ENCODE results near the gene SNAI1.
A peak's percentile ranks its signal among the peaks of the same experiment; 100 is the strongest.
"Not testable (repeated sequence)": the region's sequence is repeated elsewhere in the genome, so short reads cannot be mapped to it uniquely, and the experiment has no call there.

The SNAI1 gene

DNA sequence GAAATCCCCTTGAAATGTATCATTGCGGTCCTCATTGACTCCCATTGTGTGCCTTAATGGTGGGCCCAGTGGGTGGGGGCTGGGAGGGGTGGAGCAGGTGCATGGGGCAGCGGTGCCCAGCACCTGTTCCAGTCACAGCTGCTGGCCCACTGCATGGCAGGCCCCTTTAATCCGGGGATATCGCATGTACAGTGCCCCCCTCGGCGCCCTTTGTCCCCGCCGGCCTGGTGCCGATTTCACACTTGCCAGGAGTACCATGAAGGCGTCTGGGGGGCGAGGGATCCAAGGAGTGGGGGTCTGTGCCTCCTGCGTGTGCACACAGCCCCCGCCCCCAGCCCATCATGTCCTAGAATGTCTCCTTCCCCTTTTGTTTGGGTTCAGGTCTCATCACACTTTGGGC is 2.8 kb downstream of the SNAI1 start:
- H3K4me3 Mint-ChIP-seq, result no peak overlapping the region
- H3K4me1 Mint-ChIP-seq (ENCODE audit: low read depth), result peaks cover 48% of the 10 kb centered on the region
- H3K9me3 Mint-ChIP-seq, result no peaks in the 10 kb centered on the region
- no peaks in the 10 kb centered on the region for H3K36me3 Mint-ChIP-seq (ENCODE audit: low read depth)
- intact Hi-C loops (cut with micrococcal nuclease), result no loop called here
- H3K27me3 Mint-ChIP-seq, result peaks cover 31% of the 10 kb centered on the region
- H3K27ac Mint-ChIP-seq, result no peak overlapping the region

DNA sequence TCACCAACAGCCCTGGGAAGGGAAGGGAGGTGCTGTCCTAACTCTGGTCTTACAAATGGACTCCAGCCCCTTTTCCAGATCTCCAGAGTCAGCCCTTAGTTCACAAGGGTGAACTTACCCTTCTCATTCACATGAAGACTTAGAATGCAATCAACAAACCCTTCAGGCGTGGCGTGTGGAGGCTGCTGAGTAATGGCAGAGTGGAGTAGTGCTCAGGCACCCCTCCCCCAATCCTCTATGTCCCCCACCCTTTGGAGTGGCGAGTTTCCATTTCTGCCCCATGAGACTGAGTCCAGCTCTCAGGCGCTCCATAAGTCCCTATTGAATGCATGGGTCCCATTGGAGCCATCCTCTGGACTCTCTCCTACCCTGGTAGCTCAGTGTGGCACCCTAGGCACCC is 3.3 kb downstream of the SNAI1 start:
- peaks cover 27% of the 10 kb centered on the region for H3K27me3 Mint-ChIP-seq
- no peaks in the 10 kb centered on the region for H3K9me3 Mint-ChIP-seq
- H3K27ac Mint-ChIP-seq, result no peak overlapping the region
- no peaks in the 10 kb centered on the region for H3K36me3 Mint-ChIP-seq (ENCODE audit: low read depth)
- H3K4me1 Mint-ChIP-seq (ENCODE audit: low read depth), result peaks cover 48% of the 10 kb centered on the region
- intact Hi-C loops (cut with micrococcal nuclease), result no loop called here
- H3K4me3 Mint-ChIP-seq, result no peak overlapping the region

DNA sequence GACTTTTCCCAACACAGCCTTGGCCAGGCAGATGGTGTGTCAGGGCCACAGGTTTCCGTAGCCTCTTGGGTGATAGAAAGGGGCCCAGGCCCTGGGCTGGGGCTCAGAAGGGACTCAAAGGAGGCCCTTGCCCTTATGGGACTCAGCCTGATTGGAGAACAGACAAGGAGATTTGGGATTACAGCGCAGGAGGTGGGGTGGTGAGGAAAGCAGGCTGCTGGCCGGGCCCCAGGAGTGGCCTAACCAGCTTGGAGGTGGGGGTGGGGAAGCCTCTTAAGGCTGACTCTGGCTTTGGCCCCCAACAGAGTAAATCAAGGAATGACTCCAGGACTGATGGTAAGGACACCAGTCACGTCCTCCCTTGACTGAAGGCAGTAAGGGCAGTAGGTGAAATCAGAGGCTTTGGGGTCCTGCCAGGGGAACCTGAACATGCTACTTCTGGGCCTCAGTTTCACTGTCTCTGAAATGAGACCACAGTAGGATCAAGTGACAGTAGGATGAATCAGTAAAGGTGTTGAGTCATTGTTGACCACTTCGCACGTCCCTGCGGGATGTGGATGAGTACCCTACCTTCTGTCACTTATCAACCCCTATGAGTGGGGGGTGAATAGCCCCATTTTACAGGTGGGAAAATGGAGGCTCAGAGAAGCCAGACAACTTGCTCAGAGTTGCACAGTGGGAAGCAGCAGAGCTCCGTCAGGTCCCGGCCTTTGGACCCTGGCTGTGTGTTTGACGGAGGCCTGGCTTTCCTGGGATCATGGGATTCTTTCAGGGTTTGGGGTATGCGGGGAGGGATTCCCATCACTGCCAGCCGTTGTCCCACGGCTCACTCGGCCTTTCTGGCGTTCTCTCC is 4.5 kb downstream of the SNAI1 start:
- Mint-ChIP-seq H3K4me1 (ENCODE audit: low read depth) (peaks cover 43% of the 10 kb centered on the region), H3K27ac (peak overlapping the region; percentile 47), H3K27me3 (peaks cover 17% of the 10 kb centered on the region), H3K36me3 (ENCODE audit: low read depth) (no peaks in the 10 kb centered on the region), H3K9me3 (no peaks in the 10 kb centered on the region), H3K4me3 (no peak overlapping the region)
- intact Hi-C loops (cut with micrococcal nuclease), result no loop called here

DNA sequence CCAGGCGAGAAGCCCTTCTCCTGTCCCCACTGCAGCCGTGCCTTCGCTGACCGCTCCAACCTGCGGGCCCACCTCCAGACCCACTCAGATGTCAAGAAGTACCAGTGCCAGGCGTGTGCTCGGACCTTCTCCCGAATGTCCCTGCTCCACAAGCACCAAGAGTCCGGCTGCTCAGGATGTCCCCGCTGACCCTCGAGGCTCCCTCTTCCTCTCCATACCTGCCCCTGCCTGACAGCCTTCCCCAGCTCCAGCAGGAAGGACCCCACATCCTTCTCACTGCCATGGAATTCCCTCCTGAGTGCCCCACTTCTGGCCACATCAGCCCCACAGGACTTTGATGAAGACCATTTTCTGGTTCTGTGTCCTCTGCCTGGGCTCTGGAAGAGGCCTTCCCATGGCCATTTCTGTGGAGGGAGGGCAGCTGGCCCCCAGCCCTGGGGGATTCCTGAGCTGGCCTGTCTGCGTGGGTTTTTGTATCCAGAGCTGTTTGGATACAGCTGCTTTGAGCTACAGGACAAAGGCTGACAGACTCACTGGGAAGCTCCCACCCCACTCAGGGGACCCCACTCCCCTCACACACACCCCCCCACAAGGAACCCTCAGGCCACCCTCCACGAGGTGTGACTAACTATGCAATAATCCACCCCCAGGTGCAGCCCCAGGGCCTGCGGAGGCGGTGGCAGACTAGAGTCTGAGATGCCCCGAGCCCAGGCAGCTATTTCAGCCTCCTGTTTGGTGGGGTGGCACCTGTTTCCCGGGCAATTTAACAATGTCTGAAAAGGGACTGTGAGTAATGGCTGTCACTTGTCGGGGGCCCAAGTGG is 5.3 kb downstream of the SNAI1 start:
- intact Hi-C loops (cut with micrococcal nuclease), result no loop called here
- H3K9me3 Mint-ChIP-seq, result no peaks in the 10 kb centered on the region
- no peaks in the 10 kb centered on the region for H3K36me3 Mint-ChIP-seq (ENCODE audit: low read depth)
- no peak overlapping the region for H3K4me3 Mint-ChIP-seq
- H3K27me3 Mint-ChIP-seq, result peaks cover 13% of the 10 kb centered on the region
- no peak overlapping the region for H3K27ac Mint-ChIP-seq
- peaks cover 40% of the 10 kb centered on the region for H3K4me1 Mint-ChIP-seq (ENCODE audit: low read depth)

DNA sequence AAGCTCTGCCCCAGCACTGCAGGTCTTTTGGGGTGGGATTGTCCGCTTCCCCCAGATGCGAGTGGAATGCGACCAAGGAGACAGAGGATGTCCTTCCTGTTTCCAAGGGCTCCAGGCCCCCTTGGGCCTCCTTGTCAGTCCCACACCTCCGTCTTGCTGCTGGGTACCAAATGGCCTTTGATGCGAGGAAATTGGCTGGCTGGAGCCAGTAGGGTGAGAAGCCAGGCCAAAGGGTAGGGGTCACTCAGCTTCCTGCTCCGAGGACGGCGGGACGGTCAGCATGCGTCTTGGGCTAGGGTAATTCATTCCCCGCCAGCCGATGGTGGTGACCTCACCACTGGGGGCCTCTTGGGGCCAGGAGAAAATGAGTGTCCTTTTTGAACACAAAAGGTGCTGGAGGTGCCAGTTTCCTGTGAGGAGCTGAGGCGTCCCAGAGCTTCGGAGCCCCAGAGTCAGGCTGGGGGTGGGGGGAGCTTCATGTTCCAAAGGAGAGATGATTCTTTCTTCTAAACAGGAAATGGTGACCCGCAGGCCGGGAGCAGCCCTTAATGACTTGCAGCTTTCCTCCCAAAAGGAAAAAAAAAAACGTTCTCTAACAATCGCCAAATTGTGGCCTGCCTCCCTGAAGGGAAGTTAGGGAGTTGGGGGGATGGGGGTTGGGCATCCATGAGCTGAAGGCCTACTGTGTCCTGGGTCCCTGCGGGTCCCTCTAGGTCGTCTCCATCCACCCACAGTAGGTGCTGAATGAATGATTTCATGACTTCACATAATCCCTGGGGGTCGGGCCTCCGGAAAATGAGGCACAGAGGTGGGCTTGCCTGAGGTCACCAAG is 6.7 kb downstream of the SNAI1 start:
- Mint-ChIP-seq H3K4me3 (no peak overlapping the region), H3K9me3 (no peaks in the 10 kb centered on the region), H3K4me1 (ENCODE audit: low read depth) (peaks cover 41% of the 10 kb centered on the region), H3K27ac (peak overlapping the region; percentile 40), H3K27me3 (peaks cover 7% of the 10 kb centered on the region), H3K36me3 (ENCODE audit: low read depth) (no peaks in the 10 kb centered on the region)
- intact Hi-C loops (cut with micrococcal nuclease), result no loop called here

DNA sequence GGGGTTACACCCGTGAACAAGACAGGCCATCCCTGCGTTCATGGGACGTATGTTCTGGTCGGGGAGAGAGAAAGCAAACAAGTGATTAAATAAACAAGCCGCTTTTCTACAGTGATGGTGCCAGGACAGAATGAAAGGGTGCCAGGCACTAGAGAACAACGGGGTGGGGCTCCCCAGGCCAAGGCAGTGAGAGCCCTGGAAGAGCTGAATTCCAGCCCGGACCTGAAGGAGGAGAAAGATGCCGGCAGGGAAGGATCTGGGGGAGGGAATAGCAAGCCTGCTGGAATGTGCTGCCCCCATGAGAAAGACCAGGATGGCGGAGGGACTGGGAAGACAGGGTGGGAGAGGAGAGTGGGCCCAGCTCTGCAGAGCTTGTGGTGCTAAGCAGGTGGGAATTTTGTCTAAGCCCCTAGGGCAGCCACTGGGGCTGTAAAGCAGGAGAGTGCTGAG is 7.5 kb downstream of the SNAI1 start:
- H3K36me3 Mint-ChIP-seq (ENCODE audit: low read depth), result no peaks in the 10 kb centered on the region
- H3K4me3 Mint-ChIP-seq, result no peak overlapping the region
- H3K4me1 Mint-ChIP-seq (ENCODE audit: low read depth), result peaks cover 41% of the 10 kb centered on the region
- no peaks in the 10 kb centered on the region for H3K9me3 Mint-ChIP-seq
- H3K27ac Mint-ChIP-seq, result peak overlapping the region; percentile 40
- H3K27me3 Mint-ChIP-seq, result peaks cover 7% of the 10 kb centered on the region
- intact Hi-C loops (cut with micrococcal nuclease), result no loop called here

DNA sequence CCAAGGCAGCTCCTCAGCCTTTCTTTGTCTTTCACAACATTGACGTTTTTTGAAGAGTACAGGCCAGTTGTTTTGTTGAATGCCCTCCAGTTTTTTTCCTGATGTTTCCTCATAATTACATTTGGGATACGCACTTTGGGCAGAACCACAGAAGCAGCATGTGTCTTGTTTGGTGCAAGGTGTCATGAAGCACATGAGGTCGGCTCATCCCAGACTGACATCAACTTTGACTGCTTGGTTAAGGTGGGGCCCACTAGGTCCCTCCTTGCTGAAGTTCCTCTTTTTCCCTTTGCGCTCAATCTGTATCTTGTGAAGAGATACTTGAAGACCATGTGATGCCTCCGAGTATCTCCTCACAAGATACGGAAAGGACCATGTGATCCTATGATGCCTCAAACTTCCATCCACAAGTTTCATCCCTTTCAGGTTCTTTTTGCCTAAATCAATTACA is 10.5 kb downstream of the SNAI1 start:
- Mint-ChIP-seq H3K27ac (no peak overlapping the region), H3K27me3 (peaks cover 7% of the 10 kb centered on the region)

DNA sequence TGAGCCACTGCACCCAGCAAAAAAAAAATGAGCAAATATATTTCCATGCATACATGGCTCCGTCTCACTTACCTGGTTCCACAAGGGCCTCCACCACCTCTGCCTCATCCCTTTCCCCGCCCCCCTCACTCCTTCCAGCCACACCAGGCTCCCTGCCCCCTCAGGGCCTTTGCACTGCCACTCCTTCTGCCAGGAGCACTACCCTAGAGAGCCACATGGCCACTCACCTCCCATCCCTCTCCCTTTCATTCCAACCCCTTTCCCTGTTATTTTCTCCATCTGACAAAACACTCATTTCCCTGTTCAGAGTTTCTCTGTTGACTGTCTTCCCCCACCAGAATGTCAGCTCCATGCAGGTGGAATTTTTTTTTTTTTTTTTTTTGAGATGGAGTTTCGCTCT is 12.8 kb downstream of the SNAI1 start:
- Mint-ChIP-seq H3K4me1 (ENCODE audit: low read depth) (peaks cover 28% of the 10 kb centered on the region), H3K27me3 (peaks cover 4% of the 10 kb centered on the region), H3K4me3 (no peak overlapping the region), H3K36me3 (ENCODE audit: low read depth) (no peaks in the 10 kb centered on the region), H3K27ac (no peak overlapping the region), H3K9me3 (no peaks in the 10 kb centered on the region)
- intact Hi-C loops (cut with micrococcal nuclease), result loop anchor here (5.0 kb wide), 1 partner anchor 62 kb away; no protein-coding TSS in a partner anchor

More for the DNA sequence above, 10.5 kb downstream of the SNAI1 start:
- no peak overlapping the region for H3K4me3 Mint-ChIP-seq
- H3K36me3 Mint-ChIP-seq (ENCODE audit: low read depth), result no peaks in the 10 kb centered on the region
- intact Hi-C loops (cut with micrococcal nuclease), result no loop called here
- no peaks in the 10 kb centered on the region for H3K9me3 Mint-ChIP-seq
- H3K4me1 Mint-ChIP-seq (ENCODE audit: low read depth), result peaks cover 37% of the 10 kb centered on the region

DNA sequence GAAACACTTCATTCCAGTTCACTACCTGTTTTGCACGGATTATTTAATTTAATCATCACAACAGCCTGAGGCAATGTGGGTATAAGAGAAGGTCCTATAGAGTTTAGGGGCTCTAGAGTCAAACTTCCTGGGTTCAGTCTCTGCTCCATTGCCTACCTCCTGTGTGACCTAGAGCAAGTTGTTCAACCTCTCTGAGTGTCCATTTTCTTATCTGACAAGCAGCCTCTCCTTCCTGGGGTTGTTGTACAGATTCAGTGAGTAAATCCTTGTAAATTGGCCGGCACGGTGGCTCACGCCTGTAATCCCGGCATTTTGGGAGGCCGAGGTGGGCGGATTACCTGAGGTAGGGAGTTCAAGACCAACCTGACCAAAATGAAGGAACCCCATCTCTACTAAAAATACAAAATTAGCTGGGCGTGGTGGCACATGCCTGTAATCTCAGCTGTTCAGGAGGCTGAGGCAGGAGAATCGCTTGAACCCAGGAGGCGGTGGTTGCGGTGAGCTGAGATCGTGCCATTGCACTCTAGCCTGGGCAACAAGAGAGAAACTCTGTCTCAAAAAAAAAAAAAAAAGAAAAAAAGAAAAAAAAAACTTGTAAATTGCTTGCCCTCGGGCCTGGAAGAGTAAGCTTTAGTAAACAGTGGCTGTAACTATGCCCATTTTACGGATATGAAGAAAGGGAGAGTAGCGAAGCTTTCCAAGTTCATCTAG is 15.9 kb downstream of the SNAI1 start:
- not testable (repeated sequence) for H3K27me3 Mint-ChIP-seq; H3K27ac Mint-ChIP-seq; H3K9me3 Mint-ChIP-seq; H3K4me3 Mint-ChIP-seq; H3K36me3 Mint-ChIP-seq (ENCODE audit: low read depth)
- intact Hi-C loops (cut with micrococcal nuclease), result loop anchor here (5.0 kb wide), 1 partner anchor 59 kb away; no protein-coding TSS in a partner anchor
- peaks cover 32% of the 10 kb centered on the region for H3K4me1 Mint-ChIP-seq (ENCODE audit: low read depth)

DNA sequence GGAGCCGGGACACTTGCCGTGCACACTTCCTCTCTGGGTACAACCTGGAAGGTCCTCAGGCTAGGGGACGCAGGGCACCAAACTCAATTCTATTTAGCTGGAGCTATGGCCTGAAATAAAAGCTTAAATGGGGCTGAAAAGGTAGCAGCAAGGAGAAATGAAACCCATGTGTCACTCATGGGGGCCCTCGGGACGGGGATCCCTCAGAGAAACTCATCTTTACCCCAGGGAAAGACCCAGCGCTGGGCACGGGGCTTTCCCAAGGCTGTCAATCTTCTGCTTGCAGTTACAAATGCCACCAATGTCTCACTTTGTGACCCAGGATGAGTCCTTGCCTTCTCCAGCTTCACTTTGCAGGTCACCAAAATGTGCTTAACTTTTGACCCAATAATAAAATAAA is 16.5 kb downstream of the SNAI1 start:
- Mint-ChIP-seq H3K27ac (no peak overlapping the region), H3K4me1 (ENCODE audit: low read depth) (peaks cover 30% of the 10 kb centered on the region), H3K36me3 (ENCODE audit: low read depth) (no peaks in the 10 kb centered on the region), H3K4me3 (no peak overlapping the region), H3K9me3 (no peaks in the 10 kb centered on the region), H3K27me3 (no peaks in the 10 kb centered on the region)
- intact Hi-C loops (cut with micrococcal nuclease), result loop anchor here (5.0 kb wide), 1 partner anchor 58 kb away; no protein-coding TSS in a partner anchor

DNA sequence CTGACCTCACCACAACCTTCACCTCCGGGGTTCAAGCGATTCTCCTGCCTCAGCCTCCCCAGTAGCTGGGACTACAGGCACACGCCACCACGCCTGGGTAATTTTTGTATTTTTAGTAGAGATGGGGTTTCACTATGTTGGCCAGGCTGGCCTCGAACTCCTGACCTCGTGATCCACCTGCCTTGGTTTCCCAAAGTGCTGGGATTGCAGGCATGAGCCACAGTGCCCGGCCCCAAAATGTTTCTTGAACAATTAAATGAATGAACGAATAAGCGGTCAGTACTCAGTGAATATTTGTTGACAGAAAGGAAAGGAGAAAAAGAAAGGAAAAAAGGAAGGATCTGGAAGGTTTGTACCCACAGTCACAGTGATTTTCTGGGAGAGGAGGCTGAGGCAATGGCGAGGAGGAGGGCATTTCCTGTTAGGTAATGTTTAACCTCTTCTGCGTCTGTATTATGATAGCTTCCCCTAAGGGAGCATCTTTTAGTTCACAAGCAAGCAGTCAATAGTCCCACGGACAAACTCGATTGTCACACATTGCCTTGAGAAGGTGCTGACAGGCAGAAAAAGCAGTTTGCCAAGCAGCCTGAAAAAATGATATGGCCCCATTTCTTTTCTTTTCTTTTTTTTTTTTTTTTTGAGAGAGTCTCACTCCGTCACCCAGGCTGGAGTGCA is 17.9 kb downstream of the SNAI1 start:
- H3K36me3 Mint-ChIP-seq (ENCODE audit: low read depth); H3K27ac Mint-ChIP-seq; H3K4me3 Mint-ChIP-seq; H3K9me3 Mint-ChIP-seq; intact Hi-C loops (cut with micrococcal nuclease); H3K27me3 Mint-ChIP-seq: not testable (repeated sequence)
- H3K4me1 Mint-ChIP-seq (ENCODE audit: low read depth), result peaks cover 43% of the 10 kb centered on the region

DNA sequence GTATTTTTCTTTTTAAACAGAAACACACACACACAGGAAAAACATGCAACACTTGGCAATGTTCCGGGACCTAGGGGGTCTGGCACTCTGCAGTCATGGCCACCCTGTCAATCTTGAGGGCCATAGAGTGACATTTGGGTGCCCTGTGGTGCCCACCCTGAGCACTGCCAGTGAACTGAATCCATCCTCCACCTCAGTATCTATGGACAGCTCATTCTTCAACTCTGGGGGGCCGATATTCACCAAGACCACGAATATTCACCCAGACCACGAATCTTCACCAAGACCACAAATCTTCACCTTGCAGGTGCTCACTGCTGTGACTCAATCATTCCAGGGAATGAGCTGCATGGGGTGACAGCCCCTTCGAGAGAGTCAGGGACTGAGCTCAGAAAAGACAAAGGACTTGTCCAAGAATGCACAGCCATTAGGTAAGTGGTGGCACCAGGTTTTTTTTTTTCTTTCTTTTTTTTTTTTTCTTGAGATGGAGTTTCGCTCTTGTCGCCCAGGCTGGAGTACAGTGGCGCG is 19.1 kb downstream of the SNAI1 start:
- H3K9me3 Mint-ChIP-seq, result no peaks in the 10 kb centered on the region
- H3K4me3 Mint-ChIP-seq, result no peak overlapping the region
- no peaks in the 10 kb centered on the region for H3K36me3 Mint-ChIP-seq (ENCODE audit: low read depth)
- intact Hi-C loops (cut with micrococcal nuclease), result no loop called here
- H3K4me1 Mint-ChIP-seq (ENCODE audit: low read depth), result peaks cover 48% of the 10 kb centered on the region
- no peaks in the 10 kb centered on the region for H3K27me3 Mint-ChIP-seq
- no peak overlapping the region for H3K27ac Mint-ChIP-seq
